B cell (primary cell): ENCODE results near the gene DROSHA. TPM values are rescaled to one million over a fixed set of nuclear protein-coding genes. Genes with fewer than 3 reads are reported as not detected.

ENCODE experiments used
- ATAC-seq: fragments of 200-7000 bp; cut with Tn5 transposase; one replicate; pipeline ENCODE4 v1.10.0; 2021; ENCODE audit warnings: low read depth, mild to moderate bottlenecking, moderate number of reproducible peaks, moderate library complexity
- CTCF ChIA-PET: fragments of 350-600 bp; sonication (Branson Sonifier 250); formaldehyde crosslinking; loops from one replicate; lab custom pipeline; 2021; ENCODE audit warnings: antibody characterized with exemption, inconsistent platforms; lab: Charles Lee
- POLR2A ChIA-PET: fragments of 350-600 bp; sonication (Branson Sonifier 250); formaldehyde crosslinking; loops from one replicate; lab custom pipeline; 2021; ENCODE audit warnings: antibody characterized with exemption; lab: Charles Lee
- DNase-seq: peaks from one replicate; pipeline ENCODE4 v3.0.0; 2013
- H2AFZ ChIP-seq: 2 replicates; pipeline ENCODE4 v1.6.1; 2012; ENCODE audit warnings: mild to moderate bottlenecking, low read depth, low read length; ENCODE audit not compliant: insufficient read depth, poor library complexity, severe bottlenecking
- H3K27ac ChIP-seq, 2 donors: 1 replicate in 1 of 2; 2 replicates in 1 of 2; pipeline ENCODE4 v1.5.1; 2012 to 2013; ENCODE audit warnings: low read length in 2 of 2, mild to moderate bottlenecking in 2 of 2, moderate library complexity in 1 of 2
- H3K27me3 ChIP-seq, 4 experiments: fragments of 200-600 bp in 1 of 4; sonication (generic) in 1 of 4; replicated peaks in 1 of 4; 1 replicate in 2 of 4; 2 replicates in 2 of 4; pipeline versions ENCODE4 v1.6.1 to v1.7.0; 2013 to 2016; ENCODE audit warnings: low read length in 3 of 4, mild to moderate bottlenecking in 2 of 4, mixed read lengths in 1 of 4, moderate library complexity in 1 of 4; ENCODE audit not compliant: insufficient read depth in 4 of 4, control insufficient read depth in 3 of 4; ENCODE audit errors: control extremely low read depth in 1 of 4
- H3K36me3 ChIP-seq, 2 experiments: replicated peaks in 1 of 2; 1 replicate in 1 of 2; 2 replicates in 1 of 2; pipeline versions ENCODE4 v1.6.1 to v1.7.1; 2013; ENCODE audit warnings: low read length in 1 of 2; ENCODE audit not compliant: insufficient read depth in 2 of 2, control insufficient read depth in 1 of 2; ENCODE audit errors: control extremely low read depth in 1 of 2, extremely low read depth in 1 of 2
- H3K4me1 ChIP-seq, 2 donors: fragments of 200-600 bp in 1 of 2; sonication (generic) in 1 of 2; 1 replicate in 1 of 2; 2 replicates in 1 of 2; pipeline versions ENCODE4 v1.5.1 to v1.6.1; 2013 to 2017; ENCODE audit warnings: low read length in 2 of 2; ENCODE audit not compliant: control insufficient read depth in 2 of 2, insufficient read depth in 2 of 2
- H3K4me2 ChIP-seq: replicated peaks from 2 replicates; pipeline ENCODE3; 2012; ENCODE audit warnings: mild to moderate bottlenecking, low read depth, low read length; ENCODE audit not compliant: poor library complexity, severe bottlenecking
- H3K4me3 ChIP-seq, 5 experiments: fragments of 200-600 bp in 1 of 5; sonication (generic) in 1 of 5; 1 replicate in 3 of 5; 2 replicates in 2 of 5; pipeline versions ENCODE4 v1.5.1 to v1.7.0; 2011 to 2016; ENCODE audit warnings: low read length in 4 of 5, mild to moderate bottlenecking in 4 of 5, low read depth in 2 of 5, control low read depth in 1 of 5, moderate library complexity in 1 of 5; ENCODE audit not compliant: insufficient read depth in 1 of 5; ENCODE audit errors: control extremely low read depth in 1 of 5, extremely low read depth in 1 of 5
- H3K79me2 ChIP-seq: fragments of 200-600 bp; sonication (generic); one replicate; pipeline ENCODE4 v1.6.0; 2016; ENCODE audit warnings: low read length; ENCODE audit not compliant: control insufficient read depth, insufficient read depth
- H3K9ac ChIP-seq: fragments of 200-600 bp; sonication (generic); 2 replicates; pipeline ENCODE4 v1.6.1; 2017; ENCODE audit warnings: mild to moderate bottlenecking, low read length, moderate library complexity
- H3K9me3 ChIP-seq, 3 donors: one replicate each; pipeline versions ENCODE4 v1.6.1 to v1.7.1; 2013; ENCODE audit warnings: low read length in 2 of 3; ENCODE audit not compliant: control insufficient read depth in 2 of 3, insufficient read depth in 1 of 3; ENCODE audit errors: control extremely low read depth in 1 of 3
- H4K20me1 ChIP-seq: 2 replicates; pipeline ENCODE4 v1.6.0; 2012; ENCODE audit warnings: mild to moderate bottlenecking, low read length; ENCODE audit not compliant: insufficient read depth, control insufficient read depth, poor library complexity, severe bottlenecking
- H3K27ac Mint-ChIP-seq: one replicate; pipeline ENCODE4 v1.8.0; 2021; ENCODE audit warnings: mixed read lengths
- H3K27me3 Mint-ChIP-seq: one replicate; pipeline ENCODE4 v1.8.0; 2021; ENCODE audit warnings: mixed read lengths
- H3K4me1 Mint-ChIP-seq: one replicate; pipeline ENCODE4 v1.8.0; 2021; ENCODE audit warnings: mixed read lengths
- H3K4me3 Mint-ChIP-seq: one replicate; pipeline ENCODE4 v1.8.0; 2021; ENCODE audit warnings: mixed read lengths
- H3K9me3 Mint-ChIP-seq: one replicate; pipeline ENCODE4 v1.8.0; 2022; ENCODE audit warnings: mixed read lengths; ENCODE audit not compliant: insufficient read depth
- CTCF ChIP-seq: fragments of 200-600 bp; IDR thresholded peaks from one replicate; pipeline ENCODE4 v1.8.0; 2022; ENCODE audit warnings: antibody characterized with exemption, mild to moderate bottlenecking
- EZH2 ChIP-seq: IDR thresholded peaks from 2 replicates; pipeline ENCODE4 v1.6.1; 2012; ENCODE audit warnings: borderline replicate concordance, low read depth, mild to moderate bottlenecking, moderate library complexity, low read length; ENCODE audit not compliant: insufficient read depth, poor library complexity, severe bottlenecking
- WGBS: methylation state at CpG from one replicate; pipeline ENCODE4 v1.1.5; 2013; ENCODE audit warnings: missing lambda C conversion rate; ENCODE audit not compliant: insufficient coverage; 5-methylcytosine and 5-hydroxymethylcytosine counted together
- intact Hi-C: fragments of 100-400 bp; cut with micrococcal nuclease; formaldehyde crosslinking; loops from one replicate; pipeline ENCODE4 v1.10.0; 2022
- polyA plus RNA-seq: library from polyadenylated mRNA; depleted of rRNA; stranded (reverse); fragments of >200 nt; gene quantifications from 2 replicates; pipeline ENCODE4 v1.2.3, GENCODE V29; 2012
- total RNA-seq, 2 donors: library from RNA; stranded (reverse); fragments of 120-200 nt in 1 of 2; gene quantifications; 1 replicate in 1 of 2; 2 replicates in 1 of 2; pipeline versions ENCODE4 v1.2.3 to v1.2.4, GENCODE V29; 2013 to 2022

The DROSHA gene
- total and polyA plus RNA-seq, 2 donors (not counting 1 experiment from before 2014, with no cell fraction given): 31.2 to 62.4 TPM

- H3K9me3 Mint-ChIP-seq: no peaks in the 10 kb centered on the region
- Histone ChIP-seq H2AFZ (no peak overlapping the region), H3K4me1 (no peaks in the 10 kb centered on the region), H3K4me3 (no peak overlapping the region), H3K27ac (no peak overlapping the region), H3K79me2 (no peaks in the 10 kb centered on the region), H3K9me3 (peaks cover 0 to 3% (median 0%) of the 10 kb centered on the region in 3 donors), H3K27me3 (peaks cover 0 to 6% (median 0%) of the 10 kb centered on the region in 4 experiments), H4K20me1 (no peaks in the 10 kb centered on the region), H3K9ac (no peak overlapping the region), H3K36me3 (no peaks in the 10 kb centered on the region), H3K4me2 (no peak overlapping the region)
- no peak overlapping the region for H3K27ac Mint-ChIP-seq
- DNase-seq (no peak), ATAC-seq (no peak)
- intact Hi-C loops: no loop called here
- ChIA-PET POLR2A (no interaction called here), CTCF (no interaction called here)
- H3K4me1 Mint-ChIP-seq: no peaks in the 10 kb centered on the region
- WGBS: 91% methylated on average over 3 of the region's 3 CpGs
- peaks cover 3% of the 10 kb centered on the region for H3K27me3 Mint-ChIP-seq
- H3K4me3 Mint-ChIP-seq: no peak overlapping the region
- TF ChIP-seq CTCF (no peak), EZH2 (no peak)
Observed at GRCh38 chr5:31365776-31366175, 166.1 kb downstream of the DROSHA start.

DNA sequence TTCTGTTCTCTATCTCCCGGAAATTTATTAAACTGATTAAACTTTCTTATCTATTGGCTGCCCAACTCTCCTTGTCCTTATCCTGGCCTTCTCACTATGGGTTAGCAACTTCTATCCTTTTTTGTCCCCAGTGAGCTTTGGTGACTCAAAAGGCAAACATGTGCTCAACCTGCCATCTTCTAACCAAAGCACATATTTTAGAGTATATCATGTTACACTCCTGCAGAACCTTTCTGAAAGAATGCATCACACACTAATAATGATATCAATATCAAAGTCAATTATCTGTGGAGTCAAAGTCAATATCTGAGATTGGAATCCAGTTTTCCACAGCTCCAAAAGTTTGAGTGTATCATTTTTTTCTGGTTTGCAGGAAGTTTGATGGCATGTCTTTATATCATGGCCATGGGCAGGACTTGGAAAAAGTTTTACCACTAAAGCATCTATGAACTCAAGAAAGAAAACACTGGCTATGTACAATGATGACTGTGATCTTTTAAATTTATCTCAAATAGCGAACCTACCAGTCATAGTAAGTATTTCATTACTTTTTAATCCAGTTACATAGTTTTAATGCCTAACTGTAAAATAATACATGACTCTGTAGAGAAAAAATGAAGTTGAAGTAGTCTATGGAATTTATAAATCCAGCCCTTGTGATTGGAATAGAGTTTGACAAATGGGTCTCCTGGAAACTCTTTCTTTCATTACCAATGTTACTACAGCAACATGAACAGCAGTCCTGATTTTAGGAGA lies 166.8 kb downstream of the DROSHA start:
- no peak overlapping the region for H2AFZ ChIP-seq
- no peaks in the 10 kb centered on the region for H3K9me3 Mint-ChIP-seq
- H3K79me2 ChIP-seq: no peaks in the 10 kb centered on the region
- H3K4me3 ChIP-seq: no peak overlapping the region
- H3K9me3 ChIP-seq: peaks cover 0 to 3% (median 0%) of the 10 kb centered on the region in 3 donors
- H3K36me3 ChIP-seq: no peaks in the 10 kb centered on the region
- CTCF ChIA-PET: no interaction called here
- POLR2A ChIA-PET: no interaction called here
- H3K4me3 Mint-ChIP-seq: no peak overlapping the region
- 89% methylated on average over 1 of the region's 2 CpGs for WGBS
- no peaks in the 10 kb centered on the region for H3K4me1 Mint-ChIP-seq
- H4K20me1 ChIP-seq: no peaks in the 10 kb centered on the region
- peaks cover 3% of the 10 kb centered on the region for H3K27me3 Mint-ChIP-seq
- no peaks in the 10 kb centered on the region for H3K4me1 ChIP-seq
- no peak overlapping the region for H3K27ac Mint-ChIP-seq
- H3K27ac ChIP-seq: no peak overlapping the region
- DNase-seq (no peak), ATAC-seq (no peak)
- TF ChIP-seq EZH2 (no peak), CTCF (no peak)
- no peak overlapping the region for H3K4me2 ChIP-seq
- peaks cover 0 to 6% (median 0%) of the 10 kb centered on the region in 4 experiments for H3K27me3 ChIP-seq
- no peak overlapping the region for H3K9ac ChIP-seq
- intact Hi-C loops: no loop called here
